ENCODE results near the gene SNX22. TPM values are rescaled to one million over a fixed set of nuclear protein-coding genes. Genes with fewer than 3 reads are reported as not detected.

The SNX22 gene
- total RNA-seq, 1 experiment from 2014 or later, result 2.6 TPM

GRCh38 chr15:64149424-64149823, 2.1 kb upstream of the SNX22 start:
- CTCF ChIA-PET, result interaction anchor here (0.5 to 1.1 kb wide), 2 partner anchors 539 to 552 kb away, joined by 4 to 8 read pairs; no protein-coding TSS in a partner anchor
- peak; percentile 54 for DNase-seq (ENCODE audit: low spot score)

GRCh38 chr15:64149893-64150578, 1.5 kb upstream of the SNX22 start:
- CTCF ChIA-PET, result interaction anchor here (0.5 to 1.1 kb wide), 2 partner anchors 540 to 551 kb away, joined by 4 to 8 read pairs; no protein-coding TSS in a partner anchor
- POLR2A ChIA-PET (ENCODE audit: low non-redundant PET), result interaction anchor here (0.5 to 0.6 kb wide), 2 partner anchors 8 to 660 kb away, joined by 3 to 9 read pairs; no protein-coding TSS in a partner anchor
- peaks cover 31% of the 10 kb centered on the region for H3K4me1 ChIP-seq (ENCODE audit: insufficient read depth, low read length, poor library complexity, severe bottlenecking)
- no peaks in the 10 kb centered on the region for H3K27me3 ChIP-seq (replicated peaks; ENCODE audit: insufficient read depth, low read depth, low read length, poor library complexity)
- TF ChIP-seq CTCF (conservative IDR thresholded peaks at IDR 0.05; ENCODE audit: low read depth, low read length) (no peak), EZH2 (IDR thresholded peaks at IDR 0.05; ENCODE audit: borderline replicate concordance, low read depth, low read length, poor library complexity, severe bottlenecking) (no peak)
- peaks cover 3% of the 10 kb centered on the region for H3K36me3 ChIP-seq (ENCODE audit: insufficient read depth, low read length, poor library complexity, severe bottlenecking)
- no peaks in the 10 kb centered on the region for H3K9me3 ChIP-seq (ENCODE audit: low read depth, low read length, poor library complexity, severe bottlenecking)
- BruUV-seq (replicated peaks), result no TSS peak
- no peak for DNase-seq (ENCODE audit: low spot score)
- no peak overlapping the region for H3K27ac ChIP-seq (ENCODE audit: low read depth, low read length, poor library complexity, severe bottlenecking)
- intact Hi-C loops (cut with micrococcal nuclease; ENCODE audit: unreplicated experiment), result no loop called here
- no peak overlapping the region for H3K4me3 ChIP-seq (ENCODE audit: low read depth, low read length, poor library complexity, severe bottlenecking)

More at GRCh38 chr15:64149424-64149823, 2.1 kb upstream of the SNX22 start:
- peaks cover 2% of the 10 kb centered on the region for H3K36me3 ChIP-seq (ENCODE audit: insufficient read depth, low read length, poor library complexity, severe bottlenecking)
- H3K9me3 ChIP-seq (ENCODE audit: low read depth, low read length, poor library complexity, severe bottlenecking), result no peaks in the 10 kb centered on the region
- intact Hi-C loops (cut with micrococcal nuclease; ENCODE audit: unreplicated experiment), result no loop called here
- H3K27ac ChIP-seq (ENCODE audit: low read depth, low read length, poor library complexity, severe bottlenecking), result no peak overlapping the region
- H3K4me3 ChIP-seq (ENCODE audit: low read depth, low read length, poor library complexity, severe bottlenecking), result no peak overlapping the region
- H3K4me1 ChIP-seq (ENCODE audit: insufficient read depth, low read length, poor library complexity, severe bottlenecking), result peaks cover 31% of the 10 kb centered on the region
- POLR2A ChIA-PET (ENCODE audit: low non-redundant PET), result interaction anchor here (0.6 kb wide), 2 partner anchors 13 to 660 kb away, joined by 7 to 9 read pairs; partner anchors contain the start of gene PPIB
- H3K27me3 ChIP-seq (replicated peaks; ENCODE audit: insufficient read depth, low read depth, low read length, poor library complexity), result no peaks in the 10 kb centered on the region
- TF ChIP-seq EZH2 (IDR thresholded peaks at IDR 0.05; ENCODE audit: borderline replicate concordance, low read depth, low read length, poor library complexity, severe bottlenecking) (no peak), CTCF (conservative IDR thresholded peaks at IDR 0.05; ENCODE audit: low read depth, low read length) (peak; percentile 49)
- BruUV-seq (replicated peaks), result no TSS peak

- intact Hi-C loops (cut with micrococcal nuclease; ENCODE audit: unreplicated experiment), result loop anchor here (2.0 kb wide), 1 partner anchor 58 kb away; the partner anchor contains the start of gene SNX1
- BruUV-seq (replicated peaks), result no TSS peak
- Histone ChIP-seq H3K4me3 (ENCODE audit: low read depth, low read length, poor library complexity, severe bottlenecking) (peak overlapping the region; percentile 66), H3K27me3 (replicated peaks; ENCODE audit: insufficient read depth, low read depth, low read length, poor library complexity) (no peaks in the 10 kb centered on the region), H3K36me3 (ENCODE audit: insufficient read depth, low read length, poor library complexity, severe bottlenecking) (peaks cover 30% of the 10 kb centered on the region), H3K27ac (ENCODE audit: low read depth, low read length, poor library complexity, severe bottlenecking) (no peak overlapping the region), H3K9me3 (ENCODE audit: low read depth, low read length, poor library complexity, severe bottlenecking) (no peaks in the 10 kb centered on the region), H3K4me1 (ENCODE audit: insufficient read depth, low read length, poor library complexity, severe bottlenecking) (peaks cover 17% of the 10 kb centered on the region)
- DNase-seq (ENCODE audit: low spot score), result no peak
- ChIA-PET POLR2A (ENCODE audit: low non-redundant PET) (interaction anchor here (0.6 to 0.7 kb wide), 3 partner anchors 10 to 546 kb away, joined by 3 to 14 read pairs (median 3); partner anchors contain the start of gene PPIB), CTCF (interaction anchor here (0.5 to 2.0 kb wide), 8 partner anchors 7 to 686 kb away, joined by 3 to 12 read pairs (median 4); partner anchors contain the start of genes CSNK1G1 and PPIB)
- TF ChIP-seq CTCF (conservative IDR thresholded peaks at IDR 0.05; ENCODE audit: low read depth, low read length) (no peak), EZH2 (IDR thresholded peaks at IDR 0.05; ENCODE audit: borderline replicate concordance, low read depth, low read length, poor library complexity, severe bottlenecking) (no peak)
Measured at GRCh38 chr15:64152507-64153387, 1.2 kb downstream of the SNX22 start.

Data from A673 (cell line).